GM12878 (cell line): ENCODE results near the gene OLFML2A. TPM values are rescaled to one million over a fixed set of nuclear protein-coding genes. Genes with fewer than 3 reads are reported as not detected.

Experiments used
- ATAC-seq: fragments of 200-7000 bp; cut with Tn5 transposase; 3 replicates; pipeline ENCODE4 v1.9.1; 2020; ENCODE audit warnings: mild to moderate bottlenecking, moderate library complexity
- BruUV-seq: library from RNA; stranded (reverse); fragments of 400-500 nt; replicated peaks from 2 replicates; lab custom pipeline; 2021; lab: Mats Ljungman, UMichigan
- CTCF ChIA-PET: fragments of 300-600 bp; sonication (Branson Sonifier 250); formaldehyde crosslinking; extraction: SDS; loops from one replicate; lab custom pipeline; 2021; ENCODE audit warnings: inconsistent platforms; lab: Yijun Ruan, JAX
- POLR2A ChIA-PET: fragments of 350-600 bp; formaldehyde crosslinking; extraction: SDS; loops from one replicate; lab custom pipeline; 2021; ENCODE audit warnings: inconsistent platforms; lab: Charles Lee
- RAD21 ChIA-PET: fragments of 300-600 bp; sonication (Branson Sonifier 250); formaldehyde crosslinking; loops from one replicate; lab custom pipeline; 2023; ENCODE audit warnings: antibody characterized with exemption; ENCODE audit not compliant: unreplicated experiment; lab: Charles Lee
- SMC1A ChIA-PET: fragments of 300-600 bp; sonication (Branson Sonifier 250); formaldehyde crosslinking; loops from one replicate; lab custom pipeline; 2023; ENCODE audit not compliant: unreplicated experiment, uncharacterized antibody; lab: Charles Lee
- DNase-seq: peaks from one replicate; pipeline ENCODE4 v3.0.0-alpha.2; 2011; ENCODE audit warnings: low read depth, low spot score
- FAIRE-seq: peaks from 3 replicates; lab custom pipeline; 2011; peaks lifted over from hg19 to GRCh38; lab: Jason Lieb, UNC
- H2AFZ ChIP-seq: 2 replicates; pipeline ENCODE4 v1.6.0; 2011; ENCODE audit warnings: low read depth, low read length, control low read depth; ENCODE audit not compliant: control insufficient read depth
- H3K27ac ChIP-seq: 2 replicates; pipeline ENCODE4 v1.5.1; 2011; ENCODE audit warnings: control low read depth; ENCODE audit not compliant: control insufficient read depth, insufficient read depth
- H3K27me3 ChIP-seq, 2 experiments: replicated peaks in 1 of 2; 2 replicates each; pipeline versions ENCODE4 v1.6.0 to v1.6.1; 2011; ENCODE audit warnings: low read length in 1 of 2; ENCODE audit not compliant: control insufficient read depth in 2 of 2, insufficient read depth in 2 of 2
- H3K36me3 ChIP-seq, 2 experiments: 2 replicates each; pipeline ENCODE4 v1.5.1; 2011; ENCODE audit warnings: low read length in 1 of 2; ENCODE audit not compliant: control insufficient read depth in 2 of 2, insufficient read depth in 2 of 2
- H3K4me1 ChIP-seq: 2 replicates; pipeline ENCODE4 v1.6.1; 2011; ENCODE audit warnings: mild to moderate bottlenecking, low read length, moderate library complexity, mixed read lengths; ENCODE audit not compliant: control insufficient read depth, insufficient read depth
- H3K4me2 ChIP-seq: 2 replicates; pipeline ENCODE4 v1.6.0; 2011; ENCODE audit warnings: control low read depth; ENCODE audit not compliant: control insufficient read depth, insufficient read depth
- H3K4me3 ChIP-seq: fragments of 200-600 bp; sonication (generic); 2 replicates; pipeline ENCODE4 v1.5.1; 2016
- H3K79me2 ChIP-seq: 2 replicates; pipeline ENCODE4 v1.6.0; 2011; ENCODE audit warnings: low read length; ENCODE audit not compliant: control insufficient read depth, insufficient read depth
- H3K9ac ChIP-seq: 2 replicates; pipeline ENCODE4 v1.8.0; 2011; ENCODE audit warnings: low read length, control low read depth, mixed read lengths; ENCODE audit not compliant: control insufficient read depth, insufficient read depth
- H3K9me3 ChIP-seq: replicated peaks from 3 replicates; pipeline ENCODE4 v1.5.1; 2011; ENCODE audit warnings: mild to moderate bottlenecking, low read length; ENCODE audit not compliant: control insufficient read depth, insufficient read depth
- H4K20me1 ChIP-seq: 2 replicates; pipeline ENCODE4 v1.6.0; 2011; ENCODE audit not compliant: control insufficient read depth, insufficient read depth
- ESRRA ChIP-seq: IDR thresholded peaks from 2 replicates; pipeline ENCODE4 v1.6.1; 2012; ENCODE audit warnings: mild to moderate bottlenecking, low read length, improper control_type of control experiment
- NFIC ChIP-seq: IDR thresholded peaks from 2 replicates; pipeline ENCODE4 v1.6.1; 2012; ENCODE audit warnings: low read depth, mild to moderate bottlenecking, inconsistent platforms, low read length, moderate library complexity
- TCF7 ChIP-seq: IDR thresholded peaks from 2 replicates; pipeline ENCODE4 v1.6.1; 2014; ENCODE audit warnings: antibody characterized with exemption, borderline replicate concordance
- ZNF687 ChIP-seq: fragments of 450-650 bp; IDR thresholded peaks from 2 replicates; pipeline ENCODE4 v1.6.1; 2017; ENCODE audit warnings: mild to moderate bottlenecking, moderate library complexity
- WGBS: methylation state at CpG from one replicate; pipeline ENCODE4 v1.1.6; 2016; ENCODE audit warnings: low lambda C conversion rate; ENCODE audit not compliant: insufficient replicate concordance, insufficient coverage; ENCODE audit errors: missing lambda C conversion rate; 5-methylcytosine and 5-hydroxymethylcytosine counted together
- in situ Hi-C: fragments of 300-500 bp; cut with MboI; formaldehyde crosslinking; loops from 9 replicates; pipeline ENCODE4 v1.14.3; 2018; ENCODE audit warnings: mixed read lengths
- intact Hi-C: fragments of 100-400 bp; cut with micrococcal nuclease; formaldehyde crosslinking; loops from one replicate; pipeline ENCODE4 v1.14.2; 2022; ENCODE audit not compliant: unreplicated experiment
- polyA plus RNA-seq, 11 experiments: library from polyadenylated mRNA; depleted of rRNA in 4 of 11; unstranded in 6 of 11; stranded (reverse) in 5 of 11; fragments of >200 nt; fragmentation: Nextera tagmentation in 4 of 11; fragmentation: Illumina TruSeq in 1 of 11; extraction: Ambion mirVana in 4 of 11; extraction: Trizol in 1 of 11; gene quantifications; 1 replicate in 1 of 11; 2 replicates in 10 of 11; pipeline versions ENCODE4 v1.2.1 to v1.2.3, GENCODE V29; 2011 to 2016; ENCODE audit warnings: inconsistent platforms in 2 of 11, missing spikeins in 2 of 11, low read depth in 1 of 11
- total RNA-seq, 4 experiments: library from RNA; depleted of rRNA in 3 of 4; stranded (reverse); fragments of >200 nt in 3 of 4; fragmentation: Illumina TruSeq in 1 of 4; extraction: Trizol in 1 of 4; gene quantifications; 2 replicates each; pipeline versions ENCODE4 v1.2.1 to v1.2.3, GENCODE V29; 2013 to 2021
- TF ChIP-seq, protein P1 (sequence below): fragments of 450-650 bp; conservative IDR thresholded peaks from 2 replicates; pipeline ENCODE4 v1.6.1; 2017; ENCODE audit warnings: mild to moderate bottlenecking, moderate library complexity
- TF ChIP-seq, protein P2 (sequence below): fragments of 450-650 bp; IDR thresholded peaks from 2 replicates; pipeline ENCODE4 v1.6.1; 2016; ENCODE audit warnings: mild to moderate bottlenecking

Gene OLFML2A
- total and polyA plus RNA-seq, 10 of the 15 experiments (the other 5 are each of a cell fraction or from before 2014, with no cell fraction given): 0.02 to 0.13 (median 0.10) TPM; not detected in 4

DNA sequence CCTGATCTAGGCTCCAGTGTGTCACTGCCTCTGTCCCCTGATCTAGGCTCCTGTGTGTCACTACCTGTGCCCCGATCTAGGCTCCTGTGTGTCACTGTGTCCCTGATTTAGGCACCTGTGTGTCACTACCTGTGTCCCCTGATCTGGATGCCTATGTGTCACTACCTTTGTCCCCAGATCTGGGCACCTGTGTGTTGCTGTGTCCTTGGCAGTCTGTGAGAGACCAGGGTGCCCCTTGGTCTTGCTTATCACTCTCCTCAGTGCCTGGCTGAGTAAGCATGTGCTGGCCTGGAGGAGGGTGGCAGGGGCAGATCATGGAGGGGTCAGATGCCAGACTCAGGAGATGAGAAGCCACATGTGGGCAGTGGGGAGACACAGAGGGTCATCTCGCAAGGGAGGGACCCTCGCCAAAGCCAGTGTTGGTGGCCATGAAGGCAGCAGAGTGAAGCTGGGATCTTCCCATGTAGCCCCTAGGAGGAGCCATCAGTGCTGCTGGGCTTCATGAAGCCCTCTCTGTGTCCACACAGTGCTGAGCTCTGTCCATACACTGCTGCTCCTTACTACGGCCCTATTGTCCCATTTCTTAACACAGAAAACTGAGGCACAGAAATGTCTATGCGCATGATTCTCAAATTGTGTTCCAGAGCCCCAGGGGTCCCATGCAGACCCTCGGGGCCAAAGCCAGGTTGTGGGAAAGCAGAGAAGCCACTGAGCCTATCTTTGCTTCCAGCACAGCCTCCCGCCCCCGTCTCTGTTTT is 15.5 kb downstream of the OLFML2A start:
- ChIA-PET RAD21 (no interaction called here), POLR2A (no interaction called here), CTCF (interaction anchor here (2.0 to 2.8 kb wide), 2 partner anchors 18 to 59 kb away, joined by 7 to 14 read pairs; partner anchors contain the start of gene WDR38), SMC1A (interaction anchor here (0.8 to 1.5 kb wide), 2 partner anchors 32 to 60 kb away, joined by 4 read pairs; partner anchors contain the start of gene WDR38)
- Histone ChIP-seq H2AFZ (no peak overlapping the region), H4K20me1 (no peaks in the 10 kb centered on the region), H3K79me2 (no peaks in the 10 kb centered on the region), H3K4me1 (no peaks in the 10 kb centered on the region), H3K27ac (no peak overlapping the region), H3K4me3 (no peak overlapping the region), H3K4me2 (no peak overlapping the region), H3K9ac (no peak overlapping the region), H3K9me3 (no peaks in the 10 kb centered on the region), H3K36me3 (no peaks in the 10 kb centered on the region), H3K27me3 (no peaks in the 10 kb centered on the region; a peak in 1 of 4 replicates)
- BruUV-seq: no TSS peak
- WGBS: 65% methylated on average over 8 of the region's 8 CpGs
- ATAC-seq (no peak), FAIRE-seq (no peak), DNase-seq (no peak)
- intact Hi-C loops (no loop called here), in situ Hi-C loops (no loop called here)
- TF ChIP-seq, protein P1, sequence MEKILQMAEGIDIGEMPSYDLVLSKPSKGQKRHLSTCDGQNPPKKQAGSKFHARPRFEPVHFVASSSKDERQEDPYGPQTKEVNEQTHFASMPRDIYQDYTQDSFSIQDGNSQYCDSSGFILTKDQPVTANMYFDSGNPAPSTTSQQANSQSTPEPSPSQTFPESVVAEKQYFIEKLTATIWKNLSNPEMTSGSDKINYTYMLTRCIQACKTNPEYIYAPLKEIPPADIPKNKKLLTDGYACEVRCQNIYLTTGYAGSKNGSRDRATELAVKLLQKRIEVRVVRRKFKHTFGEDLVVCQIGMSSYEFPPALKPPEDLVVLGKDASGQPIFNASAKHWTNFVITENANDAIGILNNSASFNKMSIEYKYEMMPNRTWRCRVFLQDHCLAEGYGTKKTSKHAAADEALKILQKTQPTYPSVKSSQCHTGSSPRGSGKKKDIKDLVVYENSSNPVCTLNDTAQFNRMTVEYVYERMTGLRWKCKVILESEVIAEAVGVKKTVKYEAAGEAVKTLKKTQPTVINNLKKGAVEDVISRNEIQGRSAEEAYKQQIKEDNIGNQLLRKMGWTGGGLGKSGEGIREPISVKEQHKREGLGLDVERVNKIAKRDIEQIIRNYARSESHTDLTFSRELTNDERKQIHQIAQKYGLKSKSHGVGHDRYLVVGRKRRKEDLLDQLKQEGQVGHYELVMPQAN: no peak
- TF ChIP-seq ZNF687 (no peak), TCF7 (no peak), NFIC (no peak), ESRRA (no peak)
- TF ChIP-seq, protein P2, sequence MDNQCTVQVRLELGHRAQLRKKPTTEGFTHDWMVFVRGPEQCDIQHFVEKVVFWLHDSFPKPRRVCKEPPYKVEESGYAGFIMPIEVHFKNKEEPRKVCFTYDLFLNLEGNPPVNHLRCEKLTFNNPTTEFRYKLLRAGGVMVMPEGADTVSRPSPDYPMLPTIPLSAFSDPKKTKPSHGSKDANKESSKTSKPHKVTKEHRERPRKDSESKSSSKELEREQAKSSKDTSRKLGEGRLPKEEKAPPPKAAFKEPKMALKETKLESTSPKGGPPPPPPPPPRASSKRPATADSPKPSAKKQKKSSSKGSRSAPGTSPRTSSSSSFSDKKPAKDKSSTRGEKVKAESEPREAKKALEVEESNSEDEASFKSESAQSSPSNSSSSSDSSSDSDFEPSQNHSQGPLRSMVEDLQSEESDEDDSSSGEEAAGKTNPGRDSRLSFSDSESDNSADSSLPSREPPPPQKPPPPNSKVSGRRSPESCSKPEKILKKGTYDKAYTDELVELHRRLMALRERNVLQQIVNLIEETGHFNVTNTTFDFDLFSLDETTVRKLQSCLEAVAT: no peak
